IMR-90 (cell line): Measurements from ENCODE around the gene RAD51B. TPM values are rescaled to one million over a fixed set of nuclear protein-coding genes. Genes with fewer than 3 reads are reported as not detected.
"Not testable (repeated sequence)": the region's sequence is repeated elsewhere in the genome, so short reads cannot be mapped to it uniquely, and the experiment has no call there.

Experiments used
- ATAC-seq: fragments of 200-7000 bp; cut with Tn5 transposase; 2 replicates; pipeline ENCODE4 v1.9.1; 2020; ENCODE audit warnings: low read depth, mild to moderate bottlenecking, moderate library complexity
- BruUV-seq: library from RNA; stranded (reverse); fragments of 400-500 nt; replicated peaks from 2 replicates; lab custom pipeline; 2021; lab: Mats Ljungman, UMichigan
- CTCF ChIA-PET: fragments of 300-600 bp; formaldehyde crosslinking; extraction: SDS; loops from one replicate; lab custom pipeline; 2021; ENCODE audit warnings: antibody characterized with exemption; lab: Yijun Ruan, JAX
- POLR2A ChIA-PET: fragments of 300-600 bp; sonication (Branson Sonifier 250); formaldehyde crosslinking; loops from one replicate; lab custom pipeline; 2022; ENCODE audit warnings: antibody characterized with exemption; ENCODE audit not compliant: unreplicated experiment; lab: Charles Lee
- DNase-seq: peaks from one replicate; pipeline ENCODE4 v3.0.0; 2013
- H2AFZ ChIP-seq: replicated peaks from 2 replicates; pipeline ENCODE3; 2013; ENCODE audit warnings: low read length, mild to moderate bottlenecking; ENCODE audit not compliant: poor library complexity
- H2AK5ac ChIP-seq: 2 replicates; pipeline ENCODE4 v1.6.1; 2013; ENCODE audit warnings: low read depth, low read length, inconsistent platforms
- H2AK9ac ChIP-seq: replicated peaks from 2 replicates; pipeline ENCODE3; 2013; ENCODE audit warnings: mild to moderate bottlenecking, low read depth, low read length, moderate library complexity; ENCODE audit not compliant: poor library complexity
- H2BK120ac ChIP-seq: 2 replicates; pipeline ENCODE4 v1.6.1; 2013; ENCODE audit warnings: low read depth, low read length, inconsistent platforms
- H2BK15ac ChIP-seq: 3 replicates; pipeline ENCODE4 v1.6.1; 2013; ENCODE audit warnings: low read depth, low read length, inconsistent platforms
- H2BK20ac ChIP-seq: 2 replicates; pipeline ENCODE4 v1.6.1; 2013; ENCODE audit warnings: low read depth, mild to moderate bottlenecking, inconsistent platforms, low read length, moderate library complexity
- H2BK5ac ChIP-seq: 2 replicates; pipeline ENCODE4 v1.6.1; 2013; ENCODE audit warnings: mild to moderate bottlenecking, low read depth, low read length, inconsistent platforms; ENCODE audit not compliant: poor library complexity, severe bottlenecking
- H3K14ac ChIP-seq: replicated peaks from 2 replicates; pipeline ENCODE4 v1.6.1; 2013; ENCODE audit warnings: low read depth, low read length, inconsistent platforms
- H3K18ac ChIP-seq: 2 replicates; pipeline ENCODE4 v1.6.1; 2013; ENCODE audit warnings: low read depth, low read length, control low read depth
- H3K23ac ChIP-seq: 2 replicates; pipeline ENCODE4 v1.6.1; 2013; ENCODE audit warnings: low read depth, low read length, inconsistent platforms
- H3K27ac ChIP-seq: 2 replicates; pipeline ENCODE4 v1.5.1; 2013; ENCODE audit warnings: mild to moderate bottlenecking, control low read depth, low read length; ENCODE audit not compliant: insufficient read depth
- H3K27me3 ChIP-seq: 2 replicates; pipeline ENCODE4 v1.6.1; 2013; ENCODE audit warnings: low read length; ENCODE audit not compliant: control insufficient read depth, insufficient read depth
- H3K36me3 ChIP-seq: 2 replicates; pipeline ENCODE4 v1.6.1; 2013; ENCODE audit warnings: low read length, mixed read lengths; ENCODE audit not compliant: control insufficient read depth, insufficient read depth
- H3K4ac ChIP-seq: 2 replicates; pipeline ENCODE4 v1.6.1; 2013; ENCODE audit warnings: low read depth, low read length, inconsistent platforms
- H3K4me1 ChIP-seq: 2 replicates; pipeline ENCODE4 v1.6.1; 2013; ENCODE audit warnings: low read length, mixed read lengths; ENCODE audit not compliant: control insufficient read depth, insufficient read depth
- H3K4me2 ChIP-seq: 2 replicates; pipeline ENCODE4 v1.6.1; 2013; ENCODE audit warnings: low read depth, mild to moderate bottlenecking, control low read depth, low read length, moderate library complexity
- H3K4me3 ChIP-seq: 2 replicates; pipeline ENCODE4 v1.5.1; 2013; ENCODE audit warnings: low read depth, mild to moderate bottlenecking, control low read depth, low read length, moderate library complexity; ENCODE audit not compliant: insufficient read depth
- H3K56ac ChIP-seq: 2 replicates; pipeline ENCODE4 v1.6.1; 2013; ENCODE audit warnings: low read length, inconsistent platforms; ENCODE audit not compliant: insufficient read depth; ENCODE audit errors: extremely low read depth
- H3K79me1 ChIP-seq, 2 experiments: 2 replicates each; pipeline ENCODE4 v1.6.1; 2013; ENCODE audit warnings: low read length in 2 of 2, inconsistent platforms in 1 of 2, low read depth in 1 of 2
- H3K9ac ChIP-seq: 2 replicates; pipeline ENCODE4 v1.6.1; 2013; ENCODE audit warnings: low read depth, low read length, control low read depth
- H3K9me1 ChIP-seq: 2 replicates; pipeline ENCODE4 v1.6.1; 2013; ENCODE audit warnings: low read length, inconsistent platforms; ENCODE audit not compliant: insufficient read depth
- H3K9me3 ChIP-seq: 2 replicates; pipeline ENCODE4 v1.6.1; 2013; ENCODE audit warnings: low read length; ENCODE audit not compliant: control insufficient read depth, insufficient read depth
- H4K20me1 ChIP-seq: 2 replicates; pipeline ENCODE4 v1.6.1; 2013; ENCODE audit warnings: low read length, inconsistent platforms; ENCODE audit not compliant: insufficient read depth
- H4K5ac ChIP-seq: 2 replicates; pipeline ENCODE4 v1.6.1; 2013; ENCODE audit warnings: mild to moderate bottlenecking, low read depth, low read length, control low read depth
- H4K8ac ChIP-seq, 2 experiments: 2 replicates each; pipeline ENCODE4 v1.6.1; 2013; ENCODE audit warnings: low read depth in 2 of 2, low read length in 2 of 2, control low read depth in 1 of 2, inconsistent platforms in 1 of 2
- H4K91ac ChIP-seq: 2 replicates; pipeline ENCODE4 v1.6.1; 2013; ENCODE audit warnings: low read depth, low read length, inconsistent platforms; ENCODE audit not compliant: insufficient read depth
- WGBS, 2 experiments: methylation state at CpG; one replicate each; pipeline versions ENCODE4 v1.1.5 to v1.1.7; 2013; ENCODE audit warnings: missing lambda C conversion rate in 2 of 2; ENCODE audit not compliant: insufficient read length in 1 of 2; ENCODE audit errors: extremely low coverage in 2 of 2; 5-methylcytosine and 5-hydroxymethylcytosine counted together
- dilution Hi-C: fragments of 300-500 bp; cut with HindIII; formaldehyde crosslinking; loops from one replicate; pipeline ENCODE4 v1.14.3; 2018; ENCODE audit warnings: low sequenced_read_pairs; ENCODE audit not compliant: unreplicated experiment
- in situ Hi-C: fragments of 300-500 bp; cut with MboI; formaldehyde crosslinking; loops from 3 replicates; pipeline ENCODE4 v1.14.3; 2019; ENCODE audit warnings: low sequenced_read_pairs, inconsistent platforms, mixed read lengths
- intact Hi-C: fragments of 100-400 bp; cut with micrococcal nuclease; formaldehyde crosslinking; loops from 2 replicates; pipeline ENCODE4 v1.10.0; 2022
- polyA plus RNA-seq, 3 experiments: library from polyadenylated mRNA; depleted of rRNA; stranded (reverse); fragments of >200 nt; gene quantifications; 2 replicates each; pipeline ENCODE4 v1.2.3, GENCODE V29; 2012; ENCODE audit warnings: low replicate concordance in 1 of 3
- total RNA-seq: library from RNA; depleted of rRNA; stranded (reverse); fragments of >200 nt; gene quantifications from 2 replicates; pipeline ENCODE4 v1.2.3, GENCODE V29; 2012

Gene RAD51B
- total and polyA plus RNA-seq, 2 of the 4 experiments (the other 2 are of a cell fraction) = 5.1 to 18.8 TPM

DNA sequence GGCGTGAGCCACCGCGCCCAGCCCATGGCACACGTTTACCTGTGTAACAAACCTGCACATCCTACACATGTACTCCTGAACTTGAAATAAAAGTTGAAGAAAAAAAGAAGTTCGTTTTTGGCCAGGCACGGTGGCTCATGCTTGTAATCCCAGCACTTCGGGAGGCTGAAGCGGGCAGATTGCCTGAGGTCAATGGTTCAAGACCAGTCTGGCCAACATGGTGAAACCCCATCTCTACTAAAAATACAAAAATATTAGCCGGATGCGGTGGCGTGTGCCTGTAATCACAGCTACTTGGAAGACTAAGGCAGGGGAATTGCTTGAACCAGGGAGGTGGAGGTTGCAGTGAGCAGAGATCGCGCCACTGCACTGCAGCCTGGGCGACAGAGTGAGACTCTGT is 879.2 kb downstream of the RAD51B start:
- H2BK20ac ChIP-seq, H4K91ac ChIP-seq, H2BK5ac ChIP-seq, H3K36me3 ChIP-seq, H4K5ac ChIP-seq, H3K9me3 ChIP-seq, H2AK9ac ChIP-seq, ATAC-seq, intact Hi-C loops, H3K4me3 ChIP-seq, DNase-seq, H4K8ac ChIP-seq, H3K14ac ChIP-seq, H2AFZ ChIP-seq, dilution Hi-C loops, in situ Hi-C loops, H3K27ac ChIP-seq, H3K23ac ChIP-seq, H3K9ac ChIP-seq, H3K27me3 ChIP-seq, H4K20me1 ChIP-seq, POLR2A ChIA-PET, H2BK15ac ChIP-seq, H3K4ac ChIP-seq, BruUV-seq, H3K56ac ChIP-seq, H2AK5ac ChIP-seq, H3K18ac ChIP-seq, H2BK120ac ChIP-seq, H3K4me2 ChIP-seq, CTCF ChIA-PET: not testable (repeated sequence)
- H3K9me1 ChIP-seq = peaks cover 27% of the 10 kb centered on the region
- H3K79me1 ChIP-seq = peaks cover 0 to 11% of the 10 kb centered on the region in 2 experiments; a peak in 2 of 4 replicates
- H3K4me1 ChIP-seq = peaks cover 25% of the 10 kb centered on the region
- WGBS, 2 experiments = no CpG with 5 or more reads among the region's 14 CpGs
